Skeletal muscle tissue (tissue), 4 donors: ENCODE results near the gene DCHS1. TPM values are rescaled to one million over a fixed set of nuclear protein-coding genes. Genes with fewer than 3 reads are reported as not detected.
A peak's percentile ranks its signal among the peaks of the same experiment; 100 is the strongest.

Experiments used
- H3K27ac ChIP-seq: one replicate; pipeline ENCODE4 v1.7.0; 2013; ENCODE audit warnings: mild to moderate bottlenecking, low read depth, low read length, inconsistent platforms
- H3K27me3 ChIP-seq, 3 donors: one replicate each; pipeline ENCODE4 v1.7.0; 2013; ENCODE audit warnings: low read length in 3 of 3; ENCODE audit not compliant: control insufficient read depth in 3 of 3, insufficient read depth in 3 of 3
- H3K36me3 ChIP-seq, 3 donors: one replicate each; pipeline ENCODE4 v1.7.0; 2013; ENCODE audit warnings: low read length in 3 of 3; ENCODE audit not compliant: control insufficient read depth in 3 of 3, insufficient read depth in 3 of 3
- H3K4me1 ChIP-seq, 3 donors: one replicate each; pipeline ENCODE4 v1.7.0; 2013; ENCODE audit warnings: low read length in 3 of 3, mild to moderate bottlenecking in 3 of 3; ENCODE audit not compliant: control insufficient read depth in 3 of 3, insufficient read depth in 3 of 3
- H3K4me3 ChIP-seq, 3 donors: one replicate each; pipeline ENCODE4 v1.7.0; 2013; ENCODE audit warnings: low read length in 3 of 3
- H3K9ac ChIP-seq, 3 donors: one replicate each; pipeline ENCODE4 v1.7.0; 2013; ENCODE audit warnings: low read length in 3 of 3, mild to moderate bottlenecking in 3 of 3, moderate library complexity in 2 of 3, low read depth in 1 of 3
- H3K9me3 ChIP-seq, 3 donors: one replicate each; pipeline ENCODE4 v1.7.0; 2013; ENCODE audit warnings: low read length in 3 of 3; ENCODE audit not compliant: control insufficient read depth in 3 of 3
- total RNA-seq: library from RNA; depleted of rRNA; stranded (reverse); fragments of >200 nt; gene quantifications from one replicate; pipeline ENCODE4 v1.2.3, GENCODE V29; 2014
- donor health status: Osteomylitis.

Gene DCHS1
- total RNA-seq, 1 donor from 2014 or later: 39.1 TPM

DNA sequence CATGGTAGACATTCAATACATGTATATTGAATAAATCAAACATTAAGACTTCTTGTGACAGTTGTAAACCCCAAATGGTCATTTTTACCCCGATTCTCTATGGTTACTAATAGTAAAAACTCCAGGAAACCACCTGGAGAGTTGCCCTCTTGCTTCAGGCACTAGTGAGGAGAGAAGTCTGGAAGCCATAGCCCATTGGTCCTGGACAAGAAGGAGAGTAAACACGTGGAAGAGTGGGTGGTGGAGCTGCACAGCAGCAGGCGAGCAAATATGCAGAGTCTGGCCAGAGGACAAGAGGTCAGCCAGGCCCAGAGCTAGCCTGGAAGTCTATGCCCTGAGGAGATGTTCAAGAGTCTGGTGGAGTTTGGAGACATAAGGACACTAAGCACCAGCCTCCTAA is 17.7 kb downstream of the DCHS1 start:
- Histone ChIP-seq H3K4me3 (no peak overlapping the region), H3K9ac (no peak overlapping the region), H3K27ac (peak overlapping the region; percentile 55), H3K27me3 (no peaks in the 10 kb centered on the region), H3K4me1 (peaks cover 39 to 46% (median 41%) of the 10 kb centered on the region in 3 donors), H3K36me3 (peaks cover 0 to 11% (median 11%) of the 10 kb centered on the region in 3 donors), H3K9me3 (no peaks in the 10 kb centered on the region)

DNA sequence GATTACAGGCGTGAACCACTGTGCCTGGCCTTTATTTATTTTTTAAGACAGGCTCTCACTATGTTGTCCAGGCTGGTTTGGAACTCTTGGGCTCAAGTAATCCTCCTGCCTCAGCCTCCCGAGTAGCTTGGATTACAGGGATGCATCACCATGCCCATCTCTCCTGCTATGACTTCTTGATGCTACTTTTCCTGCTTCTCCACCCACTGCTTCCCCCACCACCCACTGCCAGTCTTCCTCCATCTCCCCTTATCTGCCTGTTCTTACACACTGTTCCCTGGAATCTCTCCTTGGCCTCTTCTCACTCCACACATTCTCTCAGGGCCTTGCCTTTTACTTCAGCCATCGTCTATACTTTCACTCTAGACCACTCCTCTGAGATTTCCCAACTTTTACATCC is 19.1 kb downstream of the DCHS1 start:
- Histone ChIP-seq H3K4me1 (peaks cover 37 to 46% (median 39%) of the 10 kb centered on the region in 3 donors), H3K9me3 (no peaks in the 10 kb centered on the region), H3K9ac (no peak overlapping the region), H3K27ac (peak overlapping the region; percentile 55), H3K4me3 (no peak overlapping the region), H3K36me3 (peaks cover 0 to 18% (median 14%) of the 10 kb centered on the region in 3 donors), H3K27me3 (no peaks in the 10 kb centered on the region)

DNA sequence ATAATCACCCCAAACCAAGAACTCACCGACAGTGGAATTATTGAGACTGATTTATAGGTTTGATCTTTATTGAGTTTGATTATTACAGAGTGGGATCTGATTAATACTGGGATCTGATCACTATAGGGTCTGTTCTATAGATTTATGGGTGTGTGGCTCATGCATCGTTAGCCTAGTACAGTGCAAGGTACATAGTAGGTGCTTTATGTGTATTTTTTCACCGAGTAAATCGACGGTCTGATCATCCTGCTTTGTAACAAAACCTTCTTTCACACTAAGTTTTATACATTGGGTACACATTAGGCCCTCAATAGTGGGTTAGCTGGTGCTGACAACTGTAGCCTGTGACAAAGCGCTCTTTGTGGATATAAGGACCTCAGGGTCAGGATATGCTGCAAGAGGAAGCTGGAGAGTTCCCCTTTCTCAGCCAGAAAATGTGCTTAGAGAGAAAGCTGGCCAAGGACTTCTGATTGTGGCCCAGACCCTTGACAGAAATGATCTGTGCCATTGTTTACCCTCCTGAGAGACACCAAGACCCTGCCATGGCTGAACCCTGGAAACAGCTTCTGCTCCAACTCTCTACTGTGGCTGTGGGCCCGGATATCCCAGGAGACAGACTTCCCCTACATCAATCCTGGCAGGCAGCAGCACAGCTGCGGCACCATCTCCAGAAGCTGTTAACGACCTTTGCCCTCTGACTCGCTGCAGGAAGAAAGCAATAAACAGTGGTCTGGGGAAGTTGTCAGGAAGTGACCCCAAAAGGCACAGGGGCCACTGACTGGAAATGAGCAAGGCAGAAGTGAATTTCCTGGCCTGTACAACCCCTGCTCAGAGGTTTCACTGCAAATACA is 20.3 kb downstream of the DCHS1 start:
- Histone ChIP-seq H3K9ac (no peak overlapping the region), H3K27me3 (no peaks in the 10 kb centered on the region), H3K27ac (peak overlapping the region; percentile 55), H3K4me1 (peaks cover 35 to 46% (median 39%) of the 10 kb centered on the region in 3 donors), H3K4me3 (no peak overlapping the region), H3K9me3 (no peaks in the 10 kb centered on the region), H3K36me3 (peaks cover 0 to 14% (median 11%) of the 10 kb centered on the region in 3 donors)

DNA sequence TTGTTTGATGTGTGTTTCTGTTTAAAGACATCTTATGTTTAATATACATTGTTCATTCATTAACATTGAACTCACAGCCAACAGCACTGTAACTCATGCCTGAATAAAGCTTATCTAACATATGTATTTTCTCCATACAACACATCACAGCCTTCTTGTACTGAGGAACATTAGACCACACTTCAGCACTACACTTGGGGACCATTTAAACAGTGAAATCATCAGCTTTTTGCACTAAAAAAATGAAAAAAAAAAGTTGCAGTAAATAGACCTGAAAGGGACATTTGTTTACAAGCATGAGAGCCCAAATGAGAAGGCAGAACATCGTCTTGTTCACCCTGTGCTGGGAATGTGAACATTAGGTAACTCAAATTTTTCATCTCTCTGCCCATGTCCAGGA is 21.1 kb downstream of the DCHS1 start:
- no peaks in the 10 kb centered on the region for H3K27me3 ChIP-seq
- H3K4me1 ChIP-seq: peaks cover 34 to 46% (median 37%) of the 10 kb centered on the region in 3 donors
- H3K27ac ChIP-seq: no peak overlapping the region
- no peaks in the 10 kb centered on the region for H3K9me3 ChIP-seq
- H3K9ac ChIP-seq: no peak overlapping the region
- peaks cover 0 to 13% (median 10%) of the 10 kb centered on the region in 3 donors for H3K36me3 ChIP-seq
- no peak overlapping the region for H3K4me3 ChIP-seq

DNA sequence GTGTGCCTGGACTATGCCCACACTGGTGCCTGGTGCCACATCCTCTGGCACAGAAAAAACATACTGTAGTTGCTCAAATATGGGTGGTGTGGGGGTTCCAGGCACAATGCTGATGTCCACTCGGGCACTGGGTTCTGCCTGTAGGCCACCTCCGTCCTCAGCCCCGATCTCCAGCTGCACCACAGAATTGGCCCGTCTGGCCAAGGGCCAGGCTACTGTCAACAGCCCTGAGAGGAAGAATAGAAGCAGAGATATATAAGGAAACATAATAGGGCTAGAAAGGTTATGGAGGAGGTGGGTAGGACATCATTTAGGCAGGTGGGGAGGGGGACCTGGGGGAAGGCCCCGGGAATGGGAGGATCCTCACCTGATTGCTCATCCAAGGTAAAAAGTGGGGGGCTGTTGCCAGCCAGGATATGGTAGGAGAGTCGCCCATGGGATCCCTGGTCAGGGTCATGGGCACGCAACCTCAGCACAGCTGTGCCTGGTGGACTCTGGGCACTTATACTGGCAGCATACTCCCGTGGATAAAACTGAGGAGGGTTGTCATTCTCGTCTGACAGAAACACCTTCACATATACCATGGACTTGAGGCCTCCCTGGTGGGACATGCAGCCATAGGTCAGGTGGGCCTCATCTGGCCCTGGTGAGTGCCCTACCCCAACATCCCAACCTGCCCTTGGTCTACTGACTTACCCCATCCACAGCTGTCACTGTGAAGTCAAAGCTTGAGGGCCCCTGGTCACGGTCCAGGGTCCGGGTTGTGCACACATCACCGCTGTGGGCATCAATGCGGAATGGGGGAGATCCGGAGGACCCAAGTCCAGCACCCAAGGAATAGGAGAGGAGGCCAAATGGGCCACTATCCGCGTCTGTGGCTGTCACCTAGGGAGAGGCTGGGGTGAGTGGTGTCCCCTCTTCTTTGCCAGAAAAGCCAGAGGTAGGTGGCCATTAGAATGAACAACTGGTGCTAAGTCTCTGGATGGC is 21.9 kb downstream of the DCHS1 start:
- Histone ChIP-seq H3K27me3 (no peaks in the 10 kb centered on the region), H3K27ac (no peak overlapping the region), H3K36me3 (peaks cover 0 to 17% (median 15%) of the 10 kb centered on the region in 3 donors), H3K9me3 (no peaks in the 10 kb centered on the region), H3K4me1 (peaks cover 29 to 40% (median 29%) of the 10 kb centered on the region in 3 donors), H3K9ac (no peak overlapping the region), H3K4me3 (no peak overlapping the region)

DNA sequence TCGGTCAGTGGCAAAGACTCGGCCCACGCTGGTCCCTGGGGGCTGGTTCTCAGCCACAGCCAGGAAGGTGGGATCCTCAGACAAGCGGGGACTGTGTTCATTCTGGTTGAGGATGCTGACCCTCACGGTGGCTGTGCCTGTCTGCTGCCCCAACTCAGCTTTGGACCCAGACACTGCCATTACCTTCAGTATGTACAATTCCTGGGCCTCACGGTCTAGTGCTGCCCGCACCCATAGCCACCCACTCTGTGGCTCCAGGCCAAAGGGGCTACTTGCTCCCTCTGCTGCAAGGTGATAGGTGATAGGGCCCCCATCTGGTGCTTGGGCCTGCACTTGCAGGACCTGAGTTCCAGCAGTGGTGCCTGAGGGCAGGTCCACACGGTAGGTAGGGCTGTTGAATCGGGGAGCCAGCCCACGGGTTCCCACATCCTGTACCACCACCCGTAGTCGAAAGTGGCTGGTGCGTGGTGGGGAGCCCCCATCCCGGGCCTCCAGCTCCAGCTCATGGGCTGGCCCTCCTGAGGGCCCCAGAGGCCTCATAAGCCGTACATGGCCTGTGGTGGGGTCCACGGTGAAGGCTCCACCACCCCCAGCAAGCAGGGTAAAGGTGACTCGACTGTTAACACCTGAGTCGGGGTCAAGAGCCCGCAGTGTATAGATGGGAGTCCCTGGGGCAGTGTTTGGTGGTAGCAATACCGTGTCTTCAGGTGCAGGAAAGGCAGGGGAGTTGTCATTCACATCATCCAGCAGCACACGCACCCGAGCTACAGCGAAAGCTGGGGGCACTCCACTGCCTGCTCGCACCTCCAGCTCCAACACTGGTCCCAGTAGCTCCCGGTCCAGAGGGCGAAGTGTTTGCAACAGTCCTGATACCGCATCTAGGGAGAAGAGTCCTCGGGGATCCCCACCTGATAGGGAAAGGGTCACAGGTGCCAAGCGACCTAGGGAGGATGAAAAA is 23.2 kb downstream of the DCHS1 start:
- H3K9me3 ChIP-seq: no peaks in the 10 kb centered on the region
- no peaks in the 10 kb centered on the region for H3K27me3 ChIP-seq
- H3K4me1 ChIP-seq: peaks cover 18 to 27% (median 25%) of the 10 kb centered on the region in 3 donors
- no peak overlapping the region for H3K27ac ChIP-seq
- H3K9ac ChIP-seq: no peak overlapping the region
- peaks cover 0 to 23% (median 15%) of the 10 kb centered on the region in 3 donors for H3K36me3 ChIP-seq
- H3K4me3 ChIP-seq: no peak overlapping the region

DNA sequence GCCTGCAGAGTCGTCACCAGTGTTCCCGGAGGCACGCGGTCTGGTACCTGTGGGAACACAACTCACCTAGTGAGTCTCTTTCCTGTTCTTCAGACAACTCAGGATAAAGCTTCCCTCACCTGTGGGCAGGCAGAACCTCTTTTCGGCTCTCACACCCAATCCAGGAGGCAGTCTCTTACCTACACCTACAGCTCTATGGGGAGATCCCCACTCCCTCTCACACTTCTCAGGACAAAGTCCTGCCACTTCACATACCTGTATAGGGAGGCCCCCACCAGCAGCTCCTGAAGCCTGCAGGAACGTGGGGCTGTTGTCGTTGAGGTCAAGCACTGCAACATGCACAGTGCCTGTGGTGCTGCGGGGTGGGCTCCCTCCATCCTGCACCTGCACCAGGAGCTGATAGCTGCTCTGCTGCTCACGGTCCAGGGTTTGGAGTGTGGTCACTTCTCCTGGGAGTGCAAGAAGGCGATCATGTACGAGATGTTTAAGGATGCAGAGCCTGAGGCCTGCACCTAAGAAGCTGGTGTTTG is 24.2 kb downstream of the DCHS1 start:
- Histone ChIP-seq H3K9ac (no peak overlapping the region), H3K27ac (no peak overlapping the region), H3K4me3 (no peak overlapping the region), H3K36me3 (peaks cover 7 to 32% (median 17%) of the 10 kb centered on the region in 3 donors), H3K4me1 (peaks cover 14 to 20% (median 18%) of the 10 kb centered on the region in 3 donors), H3K27me3 (no peaks in the 10 kb centered on the region), H3K9me3 (no peaks in the 10 kb centered on the region)

DNA sequence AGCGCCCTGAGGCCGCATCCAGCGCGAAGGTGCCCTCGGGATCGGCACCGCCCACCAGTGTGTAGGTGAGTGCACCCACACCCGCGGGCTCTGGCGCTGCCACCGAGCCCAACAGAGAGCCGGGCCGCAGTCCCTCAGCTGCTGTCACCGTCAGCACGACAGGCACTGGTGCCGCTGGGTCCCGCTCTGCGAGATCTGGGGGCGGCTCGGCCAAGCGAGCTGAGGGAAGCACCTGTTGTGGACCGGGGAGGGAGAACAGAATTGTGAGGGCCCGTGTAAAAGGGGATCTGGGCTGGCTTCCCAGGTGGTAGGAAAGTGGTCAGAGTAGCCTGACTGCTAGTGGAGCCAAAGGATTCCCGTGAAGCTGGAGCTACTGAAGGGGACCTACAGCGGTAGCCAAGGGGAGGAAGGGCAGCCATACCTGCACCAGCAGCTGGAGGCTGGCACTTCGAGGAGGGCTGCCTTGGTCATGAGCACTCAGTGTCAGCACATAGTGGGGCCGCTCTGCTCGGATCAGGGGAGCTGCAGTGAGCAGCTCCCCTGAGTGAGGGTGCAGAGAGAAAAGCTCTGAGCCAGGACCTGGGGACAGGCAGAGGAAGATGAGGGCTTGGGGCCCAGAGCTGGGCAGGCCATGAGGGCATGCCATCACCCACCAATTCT is 24.8 kb downstream of the DCHS1 start:
- Histone ChIP-seq H3K36me3 (peaks cover 12 to 37% (median 17%) of the 10 kb centered on the region in 3 donors), H3K4me3 (no peak overlapping the region), H3K27me3 (no peaks in the 10 kb centered on the region), H3K9ac (no peak overlapping the region), H3K27ac (no peak overlapping the region), H3K4me1 (peaks cover 10 to 15% (median 11%) of the 10 kb centered on the region in 3 donors), H3K9me3 (no peaks in the 10 kb centered on the region)
